Psoas muscle (tissue), 7 donors: ENCODE data around the gene ZNF839. TPM values are rescaled to one million over a fixed set of nuclear protein-coding genes. Genes with fewer than 3 reads are reported as not detected.

Experiments
- polyA plus RNA-seq, 3 donors: library from polyadenylated mRNA; stranded (reverse); fragments of 200-250 nt; gene quantifications; one replicate each; pipeline ENCODE4 v1.2.3, GENCODE V29; 2013
- total RNA-seq, 4 donors: library from RNA; stranded (reverse); fragmentation: NEBNext Ultra II Directional in 2 of 4; extraction: Animal tissue kit (Norgen Biotek cat#: 25700) in 2 of 4; gene quantifications; one replicate each; pipeline versions ENCODE4 v1.2.1 to v1.2.4, GENCODE V29; 2021 to 2023
- donor health status: healthy with polysubstance abuse.
- donor health status: DM: no; HTN: no; CAD: no; lungs with moderate emphysema.
- donor health status: Bipolar disorder and iron deficiency.
- donor health status: healthy.
- donor health status: DM: no; HTN: no; CAD: no.
- donor health status: DM: no; HTN: no; CAD: no.
- donor health status: DM: yes; HTN: yes; CAD: no.

Gene ZNF839
- total and polyA plus RNA-seq, 7 donors, result 4.6 to 18.2 (median 10.0) TPM

Other genes with a start within 250 kb of the ZNF839 start
- gene HSP90AA1, start 232.7 kb upstream of the ZNF839 start, total RNA-seq, result 100 to 1,000 TPM; 398 to 659 (median 540) TPM
- gene HSP90AA1, start 232.7 kb upstream of the ZNF839 start, polyA plus RNA-seq, result 1,000 to 10,000 TPM in 1 of 3 donors, 100 to 1,000 TPM in 2; 523 to 1,480 (median 614) TPM
- 10 to 100 TPM; 18.3 to 26.8 (median 22.3) TPM for gene WDR20, start 179.8 kb upstream of the ZNF839 start, total RNA-seq
- 10 to 100 TPM; 11.4 to 20.6 (median 11.9) TPM for gene WDR20, start 179.8 kb upstream of the ZNF839 start, polyA plus RNA-seq
- gene MOK, start 14.6 kb upstream of the ZNF839 start, total RNA-seq, result 1 to 10 TPM; 1.8 to 3.4 (median 2.1) TPM
- gene MOK, start 14.6 kb upstream of the ZNF839 start, polyA plus RNA-seq, result 10 to 100 TPM in 1 of 3 donors, 1 to 10 TPM in 2; 3.4 to 11.1 (median 4.5) TPM
- 10 to 100 TPM; 27.8 to 40.1 (median 32.5) TPM for gene CINP, start 43.1 kb downstream of the ZNF839 start, total RNA-seq
- 10 to 100 TPM; 22.5 to 42.4 (median 35.9) TPM for gene CINP, start 43.1 kb downstream of the ZNF839 start, polyA plus RNA-seq
- gene TECPR2, start 43.2 kb downstream of the ZNF839 start, total RNA-seq, result 10 to 100 TPM; 12.9 to 22.5 (median 18.4) TPM
- 10 to 100 TPM in 1 of 3 donors, 1 to 10 TPM in 2; 5.7 to 19.9 (median 5.9) TPM for gene TECPR2, start 43.2 kb downstream of the ZNF839 start, polyA plus RNA-seq
- gene ANKRD9, start 190.0 kb downstream of the ZNF839 start, total RNA-seq, result 100 to 1,000 TPM in 2 of 4 donors, 10 to 100 TPM in 2; 48.1 to 126 (median 98.0) TPM
- gene ANKRD9, start 190.0 kb downstream of the ZNF839 start, polyA plus RNA-seq, result 10 to 100 TPM; 22.7 to 74.4 (median 36.6) TPM